B cell (primary cell): ENCODE results near the gene ZCCHC7. TPM values are rescaled to one million over a fixed set of nuclear protein-coding genes. Genes with fewer than 3 reads are reported as not detected.

ENCODE experiments used
- ATAC-seq: fragments of 200-7000 bp; cut with Tn5 transposase; one replicate; pipeline ENCODE4 v1.10.0; 2021; ENCODE audit warnings: low read depth, mild to moderate bottlenecking, moderate number of reproducible peaks, moderate library complexity
- CTCF ChIA-PET: fragments of 350-600 bp; sonication (Branson Sonifier 250); formaldehyde crosslinking; loops from one replicate; lab custom pipeline; 2021; ENCODE audit warnings: antibody characterized with exemption, inconsistent platforms; lab: Charles Lee
- POLR2A ChIA-PET: fragments of 350-600 bp; sonication (Branson Sonifier 250); formaldehyde crosslinking; loops from one replicate; lab custom pipeline; 2021; ENCODE audit warnings: antibody characterized with exemption; lab: Charles Lee
- DNase-seq: peaks from one replicate; pipeline ENCODE4 v3.0.0; 2013
- H2AFZ ChIP-seq: 2 replicates; pipeline ENCODE4 v1.6.1; 2012; ENCODE audit warnings: mild to moderate bottlenecking, low read depth, low read length; ENCODE audit not compliant: insufficient read depth, poor library complexity, severe bottlenecking
- H3K27ac ChIP-seq, 2 donors: 1 replicate in 1 of 2; 2 replicates in 1 of 2; pipeline ENCODE4 v1.5.1; 2012 to 2013; ENCODE audit warnings: low read length in 2 of 2, mild to moderate bottlenecking in 2 of 2, moderate library complexity in 1 of 2
- H3K27me3 ChIP-seq, 4 experiments: fragments of 200-600 bp in 1 of 4; sonication (generic) in 1 of 4; replicated peaks in 1 of 4; 1 replicate in 2 of 4; 2 replicates in 2 of 4; pipeline versions ENCODE4 v1.6.1 to v1.7.0; 2013 to 2016; ENCODE audit warnings: low read length in 3 of 4, mild to moderate bottlenecking in 2 of 4, mixed read lengths in 1 of 4, moderate library complexity in 1 of 4; ENCODE audit not compliant: insufficient read depth in 4 of 4, control insufficient read depth in 3 of 4; ENCODE audit errors: control extremely low read depth in 1 of 4
- H3K36me3 ChIP-seq, 2 experiments: replicated peaks in 1 of 2; 1 replicate in 1 of 2; 2 replicates in 1 of 2; pipeline versions ENCODE4 v1.6.1 to v1.7.1; 2013; ENCODE audit warnings: low read length in 1 of 2; ENCODE audit not compliant: insufficient read depth in 2 of 2, control insufficient read depth in 1 of 2; ENCODE audit errors: control extremely low read depth in 1 of 2, extremely low read depth in 1 of 2
- H3K4me1 ChIP-seq, 2 donors: fragments of 200-600 bp in 1 of 2; sonication (generic) in 1 of 2; 1 replicate in 1 of 2; 2 replicates in 1 of 2; pipeline versions ENCODE4 v1.5.1 to v1.6.1; 2013 to 2017; ENCODE audit warnings: low read length in 2 of 2; ENCODE audit not compliant: control insufficient read depth in 2 of 2, insufficient read depth in 2 of 2
- H3K4me2 ChIP-seq: replicated peaks from 2 replicates; pipeline ENCODE3; 2012; ENCODE audit warnings: mild to moderate bottlenecking, low read depth, low read length; ENCODE audit not compliant: poor library complexity, severe bottlenecking
- H3K4me3 ChIP-seq, 5 experiments: fragments of 200-600 bp in 1 of 5; sonication (generic) in 1 of 5; 1 replicate in 3 of 5; 2 replicates in 2 of 5; pipeline versions ENCODE4 v1.5.1 to v1.7.0; 2011 to 2016; ENCODE audit warnings: low read length in 4 of 5, mild to moderate bottlenecking in 4 of 5, low read depth in 2 of 5, control low read depth in 1 of 5, moderate library complexity in 1 of 5; ENCODE audit not compliant: insufficient read depth in 1 of 5; ENCODE audit errors: control extremely low read depth in 1 of 5, extremely low read depth in 1 of 5
- H3K79me2 ChIP-seq: fragments of 200-600 bp; sonication (generic); one replicate; pipeline ENCODE4 v1.6.0; 2016; ENCODE audit warnings: low read length; ENCODE audit not compliant: control insufficient read depth, insufficient read depth
- H3K9ac ChIP-seq: fragments of 200-600 bp; sonication (generic); 2 replicates; pipeline ENCODE4 v1.6.1; 2017; ENCODE audit warnings: mild to moderate bottlenecking, low read length, moderate library complexity
- H3K9me3 ChIP-seq, 3 donors: one replicate each; pipeline versions ENCODE4 v1.6.1 to v1.7.1; 2013; ENCODE audit warnings: low read length in 2 of 3; ENCODE audit not compliant: control insufficient read depth in 2 of 3, insufficient read depth in 1 of 3; ENCODE audit errors: control extremely low read depth in 1 of 3
- H4K20me1 ChIP-seq: 2 replicates; pipeline ENCODE4 v1.6.0; 2012; ENCODE audit warnings: mild to moderate bottlenecking, low read length; ENCODE audit not compliant: insufficient read depth, control insufficient read depth, poor library complexity, severe bottlenecking
- H3K27ac Mint-ChIP-seq: one replicate; pipeline ENCODE4 v1.8.0; 2021; ENCODE audit warnings: mixed read lengths
- H3K27me3 Mint-ChIP-seq: one replicate; pipeline ENCODE4 v1.8.0; 2021; ENCODE audit warnings: mixed read lengths
- H3K4me1 Mint-ChIP-seq: one replicate; pipeline ENCODE4 v1.8.0; 2021; ENCODE audit warnings: mixed read lengths
- H3K4me3 Mint-ChIP-seq: one replicate; pipeline ENCODE4 v1.8.0; 2021; ENCODE audit warnings: mixed read lengths
- H3K9me3 Mint-ChIP-seq: one replicate; pipeline ENCODE4 v1.8.0; 2022; ENCODE audit warnings: mixed read lengths; ENCODE audit not compliant: insufficient read depth
- CTCF ChIP-seq: fragments of 200-600 bp; IDR thresholded peaks from one replicate; pipeline ENCODE4 v1.8.0; 2022; ENCODE audit warnings: antibody characterized with exemption, mild to moderate bottlenecking
- EZH2 ChIP-seq: IDR thresholded peaks from 2 replicates; pipeline ENCODE4 v1.6.1; 2012; ENCODE audit warnings: borderline replicate concordance, low read depth, mild to moderate bottlenecking, moderate library complexity, low read length; ENCODE audit not compliant: insufficient read depth, poor library complexity, severe bottlenecking
- WGBS: methylation state at CpG from one replicate; pipeline ENCODE4 v1.1.5; 2013; ENCODE audit warnings: missing lambda C conversion rate; ENCODE audit not compliant: insufficient coverage; 5-methylcytosine and 5-hydroxymethylcytosine counted together
- intact Hi-C: fragments of 100-400 bp; cut with micrococcal nuclease; formaldehyde crosslinking; loops from one replicate; pipeline ENCODE4 v1.10.0; 2022
- polyA plus RNA-seq: library from polyadenylated mRNA; depleted of rRNA; stranded (reverse); fragments of >200 nt; gene quantifications from 2 replicates; pipeline ENCODE4 v1.2.3, GENCODE V29; 2012
- total RNA-seq, 2 donors: library from RNA; stranded (reverse); fragments of 120-200 nt in 1 of 2; gene quantifications; 1 replicate in 1 of 2; 2 replicates in 1 of 2; pipeline versions ENCODE4 v1.2.3 to v1.2.4, GENCODE V29; 2013 to 2022

ZCCHC7 gene
- total and polyA plus RNA-seq, 2 donors (not counting 1 experiment from before 2014, with no cell fraction given), result 56.3 to 83.5 TPM

GRCh38 chr9:37144762-37145161 is 24.4 kb downstream of the ZCCHC7 start:
- no peaks in the 10 kb centered on the region for H3K27me3 Mint-ChIP-seq
- ChIA-PET CTCF (no interaction called here), POLR2A (no interaction called here)
- Histone ChIP-seq H3K9me3 (no peaks in the 10 kb centered on the region), H4K20me1 (no peaks in the 10 kb centered on the region), H3K27me3 (no peaks in the 10 kb centered on the region), H3K4me2 (peak overlapping the region; percentile 64), H3K27ac (peak overlapping the region; percentile 7 to 65), H3K4me3 (no peak overlapping the region), H3K4me1 (peaks cover 20 to 69% of the 10 kb centered on the region in 2 donors), H3K79me2 (peaks cover 98% of the 10 kb centered on the region), H2AFZ (peak overlapping the region; percentile 2), H3K9ac (no peak overlapping the region), H3K36me3 (peaks cover 3 to 15% of the 10 kb centered on the region in 2 experiments)
- WGBS, result 0% methylated on average over 1 of the region's 2 CpGs
- H3K27ac Mint-ChIP-seq, result peak overlapping the region; percentile 43
- H3K4me1 Mint-ChIP-seq, result peaks cover 60% of the 10 kb centered on the region
- ATAC-seq (no peak), DNase-seq (no peak)
- peak overlapping the region; percentile 30 for H3K4me3 Mint-ChIP-seq
- intact Hi-C loops, result loop anchor here (2.0 to 10.0 kb wide), 4 partner anchors 18 to 270 kb away; no protein-coding TSS in a partner anchor
- no peak for TF ChIP-seq EZH2
- no peak for TF ChIP-seq CTCF
- no peaks in the 10 kb centered on the region for H3K9me3 Mint-ChIP-seq

- Mint-ChIP-seq H3K4me1 (peaks cover 52% of the 10 kb centered on the region), H3K4me3 (peak overlapping the region; percentile 74), H3K27ac (peak overlapping the region; percentile 50), H3K9me3 (no peaks in the 10 kb centered on the region), H3K27me3 (no peaks in the 10 kb centered on the region)
- Histone ChIP-seq H3K9ac (peak overlapping the region; percentile 53), H3K36me3 (peaks cover 3 to 16% of the 10 kb centered on the region in 2 experiments), H3K27me3 (no peaks in the 10 kb centered on the region), H3K9me3 (no peaks in the 10 kb centered on the region), H3K4me1 (peaks cover 13 to 55% of the 10 kb centered on the region in 2 donors), H3K4me3 (peak overlapping the region in 3 of 5 experiments; percentile 20 to 61 (median 41)), H3K27ac (peak overlapping the region; percentile 43 to 65), H2AFZ (no peak overlapping the region), H4K20me1 (no peaks in the 10 kb centered on the region), H3K4me2 (peak overlapping the region; percentile 64), H3K79me2 (peaks cover 98% of the 10 kb centered on the region)
- intact Hi-C loops, result loop anchor here (2.0 to 10.0 kb wide), 4 partner anchors 50 to 272 kb away; no protein-coding TSS in a partner anchor
- peak; percentile 61 for ATAC-seq
- ChIA-PET POLR2A (interaction anchor here (0.5 to 1.5 kb wide), 3 partner anchors 26 to 160 kb away, joined by 3 to 7 read pairs (median 3); partner anchors contain the start of gene ZCCHC7), CTCF (interaction anchor here (0.6 to 2.3 kb wide), 6 partner anchors 9 to 269 kb away, joined by 3 to 6 read pairs (median 3); partner anchors contain the start of gene ZCCHC7)
- DNase-seq, result peak; percentile 67
- no CpG with 5 or more reads among the region's 2 CpGs for WGBS
- TF ChIP-seq CTCF, result no peak
- TF ChIP-seq EZH2, result no peak
Observed at GRCh38 chr9:37146410-37146809, 26.0 kb downstream of the ZCCHC7 start.
